GM18505 (cell line): ENCODE measurements around the gene CRMP1.
"Not testable (repeated sequence)": the region's sequence is repeated elsewhere in the genome, so short reads cannot be mapped to it uniquely, and the experiment has no call there.

ENCODE experiments used
- ATAC-seq: cut with Tn5 transposase; IDR thresholded peaks from one replicate; pipeline ENCODE4 v1.9.1; 2021; ENCODE audit not compliant: unreplicated experiment
- POLR2A ChIP-seq: IDR thresholded peaks from 4 replicates; pipeline ENCODE4 v1.6.1; 2011; ENCODE audit warnings: borderline replicate concordance; ENCODE audit not compliant: insufficient read depth, insufficient read length; ENCODE audit errors: extremely low read depth

Gene CRMP1

DNA sequence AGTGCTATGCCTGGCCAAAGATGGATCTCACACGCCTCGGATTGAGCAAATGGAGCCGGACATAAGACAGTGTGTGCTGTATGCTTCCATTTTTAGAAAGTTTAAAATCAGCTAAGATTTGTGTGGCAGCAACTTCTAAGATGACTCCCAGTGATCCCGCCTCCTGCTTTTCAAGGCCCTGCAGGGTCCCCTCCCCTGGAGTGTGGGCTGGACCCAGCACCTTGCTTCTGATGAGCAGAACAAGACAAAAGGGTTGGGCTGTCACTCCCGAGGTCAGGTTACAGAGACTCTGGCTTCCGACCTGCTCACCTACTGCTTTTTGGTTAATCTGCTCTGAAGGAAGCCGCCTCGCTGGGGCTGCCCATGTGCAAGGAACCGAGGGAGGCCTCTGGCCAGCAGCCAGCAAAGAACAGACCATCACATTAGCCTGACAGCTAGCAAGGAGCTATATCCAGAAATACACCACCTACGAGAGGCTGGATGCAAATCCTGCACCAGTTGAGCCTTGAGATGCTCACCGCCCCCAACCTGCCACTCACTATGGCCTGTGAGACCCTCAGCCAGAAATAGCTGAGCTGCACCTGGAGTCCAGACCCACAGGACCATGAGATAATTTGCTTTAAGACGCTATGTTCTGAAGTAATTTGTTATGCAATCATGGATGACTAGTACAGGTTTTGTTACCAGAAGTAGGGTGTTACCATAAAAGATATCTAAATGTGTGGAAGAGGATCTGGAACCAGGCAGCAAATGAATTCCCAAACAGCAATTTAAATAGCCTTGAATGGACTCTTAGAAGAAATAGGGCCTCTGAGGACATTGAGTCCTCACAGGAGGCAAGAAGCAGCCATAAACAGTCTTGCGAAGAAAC lies 47.6 kb downstream of the CRMP1 start:
- ATAC-seq = no peak
- no peak for TF ChIP-seq POLR2A

DNA sequence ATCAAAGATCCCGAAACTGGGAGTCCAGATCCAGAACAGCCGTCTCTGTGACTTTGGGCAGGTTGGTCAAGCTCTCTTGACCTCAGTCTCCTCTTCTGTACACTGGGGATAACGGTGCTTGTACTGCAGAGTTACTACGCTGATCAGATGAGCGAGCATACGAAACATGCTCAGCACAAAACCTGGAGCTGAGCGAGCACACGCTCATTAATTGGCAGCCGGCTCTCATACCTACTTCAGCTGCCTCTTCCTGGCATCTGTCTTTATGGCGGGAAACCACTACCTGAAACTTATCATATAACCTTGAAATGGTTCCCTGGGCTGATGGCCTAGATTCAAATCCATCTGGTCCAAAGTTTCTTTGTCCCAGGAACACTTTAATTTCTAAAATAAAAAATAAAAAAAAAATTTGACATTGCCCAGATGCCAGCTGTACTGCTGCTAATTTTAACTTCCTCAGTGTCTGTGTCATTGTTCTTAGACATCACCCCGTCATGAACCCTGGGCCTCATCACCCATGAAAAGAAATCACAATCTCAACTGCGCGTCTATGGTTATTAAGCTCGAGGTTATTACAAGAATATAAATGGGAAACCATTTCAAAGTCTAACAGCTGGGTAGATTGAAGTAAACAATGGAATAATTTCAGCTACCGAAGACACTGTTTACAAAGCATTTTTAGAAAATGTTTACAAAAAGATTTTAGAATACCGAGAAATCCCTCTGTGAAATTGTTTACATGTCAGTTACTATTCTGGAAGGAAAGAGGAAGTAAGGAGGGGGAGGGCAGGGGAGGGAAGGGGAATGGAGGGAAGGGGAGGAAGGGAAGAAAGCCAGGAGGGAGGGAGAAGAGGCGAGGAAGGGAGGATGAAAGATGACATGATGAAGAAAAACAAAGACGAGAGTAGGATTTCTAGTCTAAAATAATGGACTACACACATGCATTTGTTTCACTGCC lies 49.0 kb downstream of the CRMP1 start:
- ATAC-seq = no peak
- no peak for TF ChIP-seq POLR2A

DNA sequence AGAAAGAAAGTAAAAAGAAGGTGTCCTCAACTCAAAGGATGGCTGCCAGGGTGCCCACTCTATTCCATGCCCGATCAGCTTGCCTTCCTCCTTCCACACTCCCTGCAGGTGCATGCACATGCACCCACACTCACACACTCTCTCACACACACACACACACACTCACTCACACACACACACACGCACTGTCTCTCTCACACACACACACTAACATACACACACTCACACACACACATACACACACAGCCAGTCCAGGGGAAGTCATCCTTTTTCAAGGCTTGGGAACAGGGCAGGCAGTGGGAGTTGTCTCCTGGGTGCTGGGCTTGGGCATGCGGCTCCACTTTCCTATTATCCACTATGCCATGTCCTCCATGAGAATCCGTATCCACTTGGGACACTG lies 50.4 kb downstream of the CRMP1 start:
- no peak for TF ChIP-seq POLR2A
- ATAC-seq = no peak

DNA sequence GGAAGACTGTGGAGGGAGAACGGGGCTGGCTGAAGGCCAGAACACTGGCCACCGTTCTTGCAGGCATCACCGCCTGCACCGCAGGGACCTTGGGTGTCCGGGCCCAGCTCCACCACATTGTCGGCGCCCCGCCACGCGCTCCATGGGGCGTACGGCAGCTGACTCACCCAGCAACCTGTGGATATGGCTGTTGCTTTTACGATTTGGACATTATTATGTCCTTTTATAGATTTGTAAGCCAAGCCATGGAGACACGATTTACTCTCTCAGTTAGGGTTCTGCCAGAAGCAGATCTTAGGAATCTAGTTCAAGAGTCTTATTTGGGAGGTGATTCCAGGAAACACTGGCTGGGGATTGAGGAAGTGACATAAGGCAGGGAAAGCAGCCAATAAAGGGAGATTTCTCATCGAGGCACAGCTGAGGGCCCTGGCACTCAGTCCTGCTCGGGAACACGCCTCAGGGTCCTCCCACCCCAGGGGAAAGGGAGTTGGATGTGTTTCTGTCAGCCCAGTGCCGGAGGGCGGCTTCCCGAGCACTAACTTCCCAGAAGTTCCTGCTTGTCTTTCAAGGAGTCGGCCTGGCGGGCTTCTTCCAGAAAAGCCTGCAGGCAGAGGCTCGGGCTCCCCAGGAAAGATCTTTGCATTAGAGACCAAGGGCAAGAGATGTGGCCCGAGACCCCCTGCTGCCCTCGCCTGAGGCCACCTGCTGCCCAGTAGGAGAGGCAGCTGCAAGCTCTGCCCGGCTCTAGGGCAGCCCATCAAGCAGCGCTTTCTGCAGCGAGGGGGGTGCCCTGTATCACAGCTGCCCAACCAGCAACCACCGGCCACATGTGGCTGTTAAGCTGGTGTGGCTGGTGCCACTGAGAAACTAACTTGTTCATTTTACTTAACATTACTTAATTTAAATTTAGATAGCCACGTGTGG lies 52.9 kb downstream of the CRMP1 start:
- TF ChIP-seq POLR2A = no peak
- no peak for ATAC-seq

DNA sequence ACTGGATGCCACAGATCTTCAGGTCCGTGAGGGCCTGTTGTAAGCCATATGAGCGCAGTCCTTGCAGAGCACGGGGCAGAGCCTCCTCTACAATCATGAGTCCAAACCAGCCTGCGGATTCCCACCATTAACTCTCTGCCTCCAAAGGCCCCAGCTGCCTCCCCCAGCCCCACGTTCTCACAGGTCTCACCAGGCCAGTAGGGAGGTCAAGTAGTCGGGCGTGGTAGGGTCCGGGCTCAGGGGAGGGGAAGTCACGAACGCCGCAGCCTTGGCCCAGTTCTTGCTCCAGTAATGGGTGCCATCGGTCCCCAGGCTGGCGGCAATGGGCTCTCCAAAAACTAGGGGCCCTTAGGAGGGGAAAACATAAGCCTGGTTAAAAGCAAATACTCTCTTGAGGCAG lies 53.6 kb downstream of the CRMP1 start:
- no peak for ATAC-seq
- TF ChIP-seq POLR2A = no peak

DNA sequence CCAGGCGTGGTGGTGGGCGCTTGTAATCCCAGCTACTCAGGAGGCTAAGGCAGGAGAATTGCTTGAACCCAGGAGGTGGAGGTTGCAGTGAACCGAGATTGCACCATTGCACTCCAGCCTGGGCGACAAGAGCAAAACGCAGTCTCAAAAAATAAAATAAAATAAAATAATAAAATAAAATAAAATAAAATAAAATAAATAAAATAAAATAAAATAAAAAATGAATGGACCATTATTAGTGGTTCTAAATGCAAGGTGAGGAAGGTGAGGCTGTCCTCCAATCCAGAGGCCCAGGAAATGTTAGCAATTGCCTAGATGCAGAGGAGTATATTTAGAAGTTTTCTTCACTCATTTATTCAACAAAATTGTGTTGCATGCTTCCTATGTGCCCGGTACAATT lies 55.4 kb downstream of the CRMP1 start:
- ATAC-seq = not testable (repeated sequence)

DNA sequence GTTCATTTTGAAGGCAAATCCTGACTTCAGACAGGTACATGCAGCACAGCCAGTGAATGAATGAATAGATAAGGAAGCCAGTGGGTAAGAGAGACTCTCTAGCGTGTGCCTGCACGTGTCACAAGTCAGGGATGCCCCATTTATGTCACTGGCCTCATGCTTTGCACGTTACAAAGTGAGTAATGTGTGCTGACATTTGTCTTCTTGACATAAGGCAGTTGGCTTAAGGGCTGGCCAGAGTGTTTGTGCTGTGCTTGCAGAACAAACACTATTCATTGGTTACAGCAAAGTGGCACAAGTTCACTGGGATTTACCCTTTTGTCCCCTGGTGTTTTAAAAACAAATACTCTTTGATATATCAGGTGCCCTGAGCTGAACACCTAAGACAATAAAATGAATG lies 55.9 kb downstream of the CRMP1 start:
- ATAC-seq = no peak
- no peak for TF ChIP-seq POLR2A

DNA sequence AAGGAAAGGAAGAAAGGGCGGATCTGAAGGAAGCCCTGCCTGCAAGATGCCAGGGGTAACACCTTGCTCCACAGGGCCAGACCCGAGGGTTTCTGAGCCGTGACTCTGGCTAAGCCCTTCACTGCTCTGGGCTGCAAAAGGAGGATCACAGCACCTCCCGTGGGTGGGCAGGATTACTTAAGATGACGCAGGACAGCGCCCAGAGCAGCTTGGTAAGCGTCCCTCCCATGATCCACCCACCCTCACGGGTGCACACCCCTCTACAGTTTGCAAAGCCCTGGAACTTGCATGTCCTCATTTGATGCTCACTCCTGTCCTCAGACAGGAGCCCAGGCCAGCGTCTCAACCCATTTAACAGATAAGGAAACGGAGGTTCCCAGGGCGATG lies 64.9 kb downstream of the CRMP1 start:
- no peak for ATAC-seq
- no peak for TF ChIP-seq POLR2A

DNA sequence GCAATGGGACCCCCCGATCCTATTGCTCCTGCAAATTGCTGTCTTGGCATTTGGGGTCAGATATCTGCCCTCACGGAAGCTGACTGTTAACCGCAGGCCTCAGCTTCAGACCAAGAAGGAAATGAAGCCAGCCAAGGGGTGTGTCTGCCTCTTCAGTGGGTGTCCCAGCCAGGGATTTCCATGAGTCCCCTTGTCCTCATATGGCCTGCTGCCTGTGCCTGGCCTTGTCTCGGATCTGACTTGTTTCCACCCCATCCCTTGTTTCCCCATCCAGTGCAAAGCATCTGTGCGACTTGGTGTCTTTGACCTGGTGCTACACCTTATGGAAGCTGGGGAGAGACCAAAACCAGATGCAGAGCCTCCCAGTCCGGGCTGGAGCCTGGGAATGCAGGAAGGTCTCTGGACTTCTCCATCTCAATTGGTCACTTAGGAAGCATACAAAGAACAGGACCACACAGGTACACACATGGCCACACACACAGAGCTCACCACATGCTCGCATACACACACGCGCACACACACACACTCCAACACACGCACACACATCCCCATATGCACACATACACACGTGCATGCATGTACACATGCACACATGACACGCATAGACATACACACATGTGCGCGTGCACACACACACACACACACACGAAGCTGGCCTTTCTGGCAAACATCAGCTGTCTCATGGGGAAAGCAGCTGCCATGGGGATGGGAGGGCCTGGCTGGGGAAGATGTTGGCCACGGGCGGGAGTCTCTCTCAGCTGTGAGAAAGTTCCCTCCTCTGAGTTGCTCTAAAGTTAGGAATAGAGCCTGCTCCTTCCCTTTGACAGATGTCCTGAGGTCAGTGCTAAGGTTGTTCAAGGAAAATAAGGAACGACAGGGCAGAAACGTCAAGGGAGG lies 65.5 kb downstream of the CRMP1 start:
- TF ChIP-seq POLR2A = no peak
- no peak for ATAC-seq

DNA sequence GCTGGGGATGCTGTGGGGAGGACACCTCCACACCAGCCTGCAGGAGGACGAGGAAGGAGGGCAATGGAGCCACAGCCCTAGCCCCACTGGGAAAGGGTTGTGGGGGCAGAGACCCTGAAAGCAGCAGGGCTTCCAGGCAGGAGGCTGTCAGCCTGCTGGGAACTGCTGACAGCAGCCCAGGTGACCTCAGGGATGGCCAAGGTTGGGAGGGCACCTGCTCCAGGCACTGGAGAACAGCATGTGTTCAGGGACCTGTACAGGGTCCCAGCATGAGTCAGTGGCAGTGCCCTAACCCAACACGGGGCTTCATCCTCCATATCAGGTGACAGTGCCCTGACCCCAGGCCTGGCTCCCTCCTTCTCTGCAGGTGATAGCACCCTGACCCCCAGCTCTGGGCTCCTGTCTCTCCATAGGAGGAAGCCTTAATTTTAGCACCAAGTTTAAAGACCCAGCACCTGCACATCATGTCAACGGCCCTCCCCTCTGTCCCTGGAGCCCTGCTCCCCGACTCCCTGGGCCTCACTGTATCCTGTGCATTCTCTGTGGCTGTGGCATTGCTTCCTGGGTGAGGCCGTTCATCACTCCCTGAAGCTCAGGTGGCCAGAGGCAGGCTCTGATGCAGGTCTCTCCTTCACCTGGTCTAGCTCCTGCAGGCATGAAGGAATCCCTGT lies 66.3 kb downstream of the CRMP1 start:
- ATAC-seq = no peak
- TF ChIP-seq POLR2A = no peak

DNA sequence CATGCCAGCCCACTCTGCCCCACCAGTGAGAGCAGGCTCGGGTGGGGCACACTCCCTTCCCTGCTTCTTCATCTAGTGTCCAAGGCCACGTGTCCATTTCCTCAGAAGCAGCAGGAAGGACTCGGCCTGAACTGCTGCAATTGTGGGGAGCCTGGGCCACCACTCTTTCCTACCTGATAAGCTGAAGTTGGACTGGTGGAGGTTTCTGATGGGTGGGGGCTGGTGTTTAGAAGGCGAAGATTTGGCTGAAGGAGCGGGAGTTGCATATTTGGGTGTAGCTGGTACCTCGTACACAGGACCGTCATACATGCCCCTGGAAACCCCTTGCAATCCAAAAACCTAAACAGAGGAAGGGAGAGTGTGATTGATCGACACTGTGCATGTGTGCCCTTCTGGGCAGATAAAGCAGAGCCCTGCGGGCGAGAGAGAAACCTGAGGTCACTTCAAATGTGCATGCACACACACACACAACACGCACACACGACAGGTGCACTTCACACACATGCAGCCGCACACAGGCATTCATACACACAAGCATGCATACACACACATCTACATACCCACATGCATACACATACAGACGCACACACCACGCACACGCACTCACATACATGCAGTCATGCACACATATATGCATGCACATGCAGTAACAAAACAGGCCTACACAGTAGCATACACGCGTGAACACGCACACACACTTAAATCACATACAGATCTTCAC lies 67.4 kb downstream of the CRMP1 start:
- TF ChIP-seq POLR2A = no peak

DNA sequence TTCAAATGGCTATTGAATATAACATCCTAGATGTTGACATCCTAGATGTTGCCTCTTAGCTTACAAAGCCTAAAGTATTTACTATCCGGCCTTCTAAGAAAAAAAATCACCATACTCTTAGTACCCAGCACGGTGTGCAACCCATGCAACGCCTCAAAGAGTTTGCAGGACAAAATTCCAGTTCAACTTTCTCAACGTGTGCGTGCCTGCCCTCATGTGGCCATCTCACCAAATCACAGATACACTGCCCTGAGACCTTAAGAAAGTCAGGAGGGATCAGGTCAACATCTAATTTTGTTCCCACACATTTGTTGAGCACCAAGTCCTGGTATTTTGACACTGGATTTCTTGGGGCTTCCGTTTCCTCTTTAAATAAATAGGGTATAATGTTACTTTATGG lies 68.3 kb downstream of the CRMP1 start:
- no peak for TF ChIP-seq POLR2A
- ATAC-seq = no peak

More for the DNA sequence above, 67.4 kb downstream of the CRMP1 start:
- no peak for ATAC-seq

DNA sequence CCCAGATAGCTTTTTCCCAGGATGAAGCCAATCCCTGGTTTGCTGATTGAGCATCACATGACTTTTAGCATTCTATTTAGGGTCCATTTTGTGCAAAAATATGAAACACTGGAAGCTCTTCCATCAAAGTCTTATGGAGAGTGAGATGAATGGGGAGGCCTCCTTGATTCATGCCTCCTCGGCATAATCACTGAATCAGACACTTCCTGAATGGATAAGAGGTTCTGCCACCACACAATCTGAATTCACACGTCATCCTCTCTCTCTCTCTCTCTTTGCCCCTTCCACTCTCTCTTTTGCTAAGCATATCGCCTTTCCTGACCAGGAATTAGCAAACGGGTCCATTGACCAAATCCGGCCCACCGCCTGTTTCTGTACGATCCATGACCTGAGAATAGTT lies 68.7 kb downstream of the CRMP1 start:
- no peak for ATAC-seq
- TF ChIP-seq POLR2A = no peak
